Measurements from ENCODE around the gene CALB2. TPM values are rescaled to one million over a fixed set of nuclear protein-coding genes. Genes with fewer than 3 reads are reported as not detected.

CALB2 gene
- total RNA-seq, 1 experiment from 2014 or later: 1.6 TPM

DNA sequence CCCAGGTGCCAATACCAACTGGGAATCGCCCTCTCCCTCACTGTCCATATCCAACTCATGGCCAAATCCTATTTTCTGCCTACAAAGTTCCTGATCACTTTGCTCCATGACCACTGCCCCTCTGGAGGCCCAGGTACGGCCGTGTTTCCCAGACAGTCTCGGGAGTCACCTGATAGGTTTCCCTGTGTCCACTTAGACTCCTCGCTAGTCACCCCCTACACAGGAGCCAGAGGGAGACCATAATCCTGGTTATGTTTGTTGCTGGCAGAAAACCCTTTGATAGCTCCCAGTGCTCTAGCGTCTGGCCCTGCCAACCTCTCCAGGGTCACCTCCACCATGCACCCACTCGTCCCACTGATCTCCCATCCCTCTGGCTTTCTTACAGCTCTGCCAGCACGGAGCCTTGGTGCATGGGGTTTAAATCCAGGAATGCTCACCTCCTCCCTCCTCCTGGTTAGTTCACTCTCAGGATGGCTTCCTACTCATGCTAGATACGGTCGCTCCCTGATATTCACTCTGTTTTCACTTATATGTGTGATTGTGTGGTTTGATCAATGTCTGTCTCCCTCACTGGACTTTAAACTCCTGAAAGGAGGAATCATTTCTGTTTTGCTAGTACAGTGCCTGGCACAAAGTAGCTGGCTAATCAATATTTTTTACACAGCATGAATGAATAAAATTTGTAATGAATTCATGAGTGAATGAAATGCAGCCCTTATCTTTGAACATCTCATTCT lies 7.5 kb upstream of the CALB2 start:
- H3K4me1 Mint-ChIP-seq: peaks cover 11% of the 10 kb centered on the region
- H3K9me3 Mint-ChIP-seq: no peaks in the 10 kb centered on the region
- POLR2A ChIA-PET: no interaction called here
- H3K36me3 Mint-ChIP-seq: no peaks in the 10 kb centered on the region
- ATAC-seq (no peak), DNase-seq (ENCODE audit: low spot score) (no peak)
- H3K27me3 Mint-ChIP-seq (ENCODE audit: low read depth): no peaks in the 10 kb centered on the region; the same call in none of the 2 replicates
- TF ChIP-seq, protein P1, sequence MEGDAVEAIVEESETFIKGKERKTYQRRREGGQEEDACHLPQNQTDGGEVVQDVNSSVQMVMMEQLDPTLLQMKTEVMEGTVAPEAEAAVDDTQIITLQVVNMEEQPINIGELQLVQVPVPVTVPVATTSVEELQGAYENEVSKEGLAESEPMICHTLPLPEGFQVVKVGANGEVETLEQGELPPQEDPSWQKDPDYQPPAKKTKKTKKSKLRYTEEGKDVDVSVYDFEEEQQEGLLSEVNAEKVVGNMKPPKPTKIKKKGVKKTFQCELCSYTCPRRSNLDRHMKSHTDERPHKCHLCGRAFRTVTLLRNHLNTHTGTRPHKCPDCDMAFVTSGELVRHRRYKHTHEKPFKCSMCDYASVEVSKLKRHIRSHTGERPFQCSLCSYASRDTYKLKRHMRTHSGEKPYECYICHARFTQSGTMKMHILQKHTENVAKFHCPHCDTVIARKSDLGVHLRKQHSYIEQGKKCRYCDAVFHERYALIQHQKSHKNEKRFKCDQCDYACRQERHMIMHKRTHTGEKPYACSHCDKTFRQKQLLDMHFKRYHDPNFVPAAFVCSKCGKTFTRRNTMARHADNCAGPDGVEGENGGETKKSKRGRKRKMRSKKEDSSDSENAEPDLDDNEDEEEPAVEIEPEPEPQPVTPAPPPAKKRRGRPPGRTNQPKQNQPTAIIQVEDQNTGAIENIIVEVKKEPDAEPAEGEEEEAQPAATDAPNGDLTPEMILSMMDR (IDR thresholded peaks at IDR 0.05): no peak
- TF ChIP-seq, protein P2, sequence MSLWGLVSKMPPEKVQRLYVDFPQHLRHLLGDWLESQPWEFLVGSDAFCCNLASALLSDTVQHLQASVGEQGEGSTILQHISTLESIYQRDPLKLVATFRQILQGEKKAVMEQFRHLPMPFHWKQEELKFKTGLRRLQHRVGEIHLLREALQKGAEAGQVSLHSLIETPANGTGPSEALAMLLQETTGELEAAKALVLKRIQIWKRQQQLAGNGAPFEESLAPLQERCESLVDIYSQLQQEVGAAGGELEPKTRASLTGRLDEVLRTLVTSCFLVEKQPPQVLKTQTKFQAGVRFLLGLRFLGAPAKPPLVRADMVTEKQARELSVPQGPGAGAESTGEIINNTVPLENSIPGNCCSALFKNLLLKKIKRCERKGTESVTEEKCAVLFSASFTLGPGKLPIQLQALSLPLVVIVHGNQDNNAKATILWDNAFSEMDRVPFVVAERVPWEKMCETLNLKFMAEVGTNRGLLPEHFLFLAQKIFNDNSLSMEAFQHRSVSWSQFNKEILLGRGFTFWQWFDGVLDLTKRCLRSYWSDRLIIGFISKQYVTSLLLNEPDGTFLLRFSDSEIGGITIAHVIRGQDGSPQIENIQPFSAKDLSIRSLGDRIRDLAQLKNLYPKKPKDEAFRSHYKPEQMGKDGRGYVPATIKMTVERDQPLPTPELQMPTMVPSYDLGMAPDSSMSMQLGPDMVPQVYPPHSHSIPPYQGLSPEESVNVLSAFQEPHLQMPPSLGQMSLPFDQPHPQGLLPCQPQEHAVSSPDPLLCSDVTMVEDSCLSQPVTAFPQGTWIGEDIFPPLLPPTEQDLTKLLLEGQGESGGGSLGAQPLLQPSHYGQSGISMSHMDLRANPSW (CRISPR knock-in tag; conservative IDR thresholded peaks at IDR 0.05; ENCODE audit: low read depth): no peak
- no peak for TF ChIP-seq SP1 (CRISPR knock-in tag; conservative IDR thresholded peaks at IDR 0.05)
- TF ChIP-seq ZNF232 (CRISPR knock-in tag; IDR thresholded peaks at IDR 0.05): no peak
- TF ChIP-seq, protein P3, sequence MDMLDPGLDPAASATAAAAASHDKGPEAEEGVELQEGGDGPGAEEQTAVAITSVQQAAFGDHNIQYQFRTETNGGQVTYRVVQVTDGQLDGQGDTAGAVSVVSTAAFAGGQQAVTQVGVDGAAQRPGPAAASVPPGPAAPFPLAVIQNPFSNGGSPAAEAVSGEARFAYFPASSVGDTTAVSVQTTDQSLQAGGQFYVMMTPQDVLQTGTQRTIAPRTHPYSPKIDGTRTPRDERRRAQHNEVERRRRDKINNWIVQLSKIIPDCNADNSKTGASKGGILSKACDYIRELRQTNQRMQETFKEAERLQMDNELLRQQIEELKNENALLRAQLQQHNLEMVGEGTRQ (CRISPR knock-in tag; IDR thresholded peaks at IDR 0.05): no peak
- no peak for TF ChIP-seq NR1H2 (CRISPR knock-in tag; IDR thresholded peaks at IDR 0.05)
- no peak for TF ChIP-seq SMAD4 (CRISPR knock-in tag; IDR thresholded peaks at IDR 0.05)
- TF ChIP-seq TP53 (CRISPR knock-in tag; IDR thresholded peaks at IDR 0.05): no peak
- TF ChIP-seq GRHL2 (CRISPR knock-in tag; IDR thresholded peaks at IDR 0.05; ENCODE audit: insufficient replicate concordance, severe bottlenecking): no peak
- no peak for TF ChIP-seq GTF2I (CRISPR knock-in tag; conservative IDR thresholded peaks at IDR 0.05)
- TF ChIP-seq, protein P4, sequence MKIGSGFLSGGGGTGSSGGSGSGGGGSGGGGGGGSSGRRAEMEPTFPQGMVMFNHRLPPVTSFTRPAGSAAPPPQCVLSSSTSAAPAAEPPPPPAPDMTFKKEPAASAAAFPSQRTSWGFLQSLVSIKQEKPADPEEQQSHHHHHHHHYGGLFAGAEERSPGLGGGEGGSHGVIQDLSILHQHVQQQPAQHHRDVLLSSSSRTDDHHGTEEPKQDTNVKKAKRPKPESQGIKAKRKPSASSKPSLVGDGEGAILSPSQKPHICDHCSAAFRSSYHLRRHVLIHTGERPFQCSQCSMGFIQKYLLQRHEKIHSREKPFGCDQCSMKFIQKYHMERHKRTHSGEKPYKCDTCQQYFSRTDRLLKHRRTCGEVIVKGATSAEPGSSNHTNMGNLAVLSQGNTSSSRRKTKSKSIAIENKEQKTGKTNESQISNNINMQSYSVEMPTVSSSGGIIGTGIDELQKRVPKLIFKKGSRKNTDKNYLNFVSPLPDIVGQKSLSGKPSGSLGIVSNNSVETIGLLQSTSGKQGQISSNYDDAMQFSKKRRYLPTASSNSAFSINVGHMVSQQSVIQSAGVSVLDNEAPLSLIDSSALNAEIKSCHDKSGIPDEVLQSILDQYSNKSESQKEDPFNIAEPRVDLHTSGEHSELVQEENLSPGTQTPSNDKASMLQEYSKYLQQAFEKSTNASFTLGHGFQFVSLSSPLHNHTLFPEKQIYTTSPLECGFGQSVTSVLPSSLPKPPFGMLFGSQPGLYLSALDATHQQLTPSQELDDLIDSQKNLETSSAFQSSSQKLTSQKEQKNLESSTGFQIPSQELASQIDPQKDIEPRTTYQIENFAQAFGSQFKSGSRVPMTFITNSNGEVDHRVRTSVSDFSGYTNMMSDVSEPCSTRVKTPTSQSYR (CRISPR knock-in tag; IDR thresholded peaks at IDR 0.05): no peak
- CTCF ChIA-PET: interaction anchor here (0.9 to 1.4 kb wide), 2 partner anchors 39 to 61 kb away, joined by 3 to 6 read pairs; no protein-coding TSS in a partner anchor
- H3K4me3 Mint-ChIP-seq: no peak overlapping the region
- H3K27ac Mint-ChIP-seq: no peak overlapping the region

DNA sequence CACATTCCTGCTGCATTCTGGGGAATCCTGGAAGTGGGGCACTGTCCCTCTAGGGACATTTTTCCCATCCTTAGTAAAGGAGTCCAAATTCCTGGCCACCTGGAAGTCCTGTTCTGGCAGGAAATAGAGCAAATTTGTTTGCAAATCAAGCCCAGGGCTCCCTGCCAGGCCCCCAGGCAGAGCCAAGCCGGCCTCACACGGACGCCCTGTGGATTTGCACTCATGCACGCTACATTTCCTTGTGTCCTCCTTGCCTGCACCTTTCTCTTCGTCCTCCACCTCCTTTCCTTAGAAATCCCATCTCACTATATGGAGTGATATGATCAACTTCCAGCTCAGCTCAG lies 7.0 kb upstream of the CALB2 start:
- no peak overlapping the region for H3K4me3 Mint-ChIP-seq
- ChIA-PET POLR2A (no interaction called here), CTCF (interaction anchor here (0.9 to 1.4 kb wide), 2 partner anchors 40 to 61 kb away, joined by 3 to 6 read pairs; no protein-coding TSS in a partner anchor)
- no peak for DNase-seq (ENCODE audit: low spot score)
- H3K36me3 Mint-ChIP-seq: no peaks in the 10 kb centered on the region
- peaks cover 11% of the 10 kb centered on the region for H3K4me1 Mint-ChIP-seq
- no peaks in the 10 kb centered on the region; the same call in none of the 2 replicates for H3K27me3 Mint-ChIP-seq (ENCODE audit: low read depth)
- H3K27ac Mint-ChIP-seq: no peak overlapping the region
- ATAC-seq: no peak
- no peaks in the 10 kb centered on the region for H3K9me3 Mint-ChIP-seq
- TF ChIP-seq GTF2I (CRISPR knock-in tag; conservative IDR thresholded peaks at IDR 0.05) (no peak), TCF7 (CRISPR knock-in tag; IDR thresholded peaks at IDR 0.05; ENCODE audit: low read depth) (no peak), ESRRA (CRISPR knock-in tag; IDR thresholded peaks at IDR 0.05; ENCODE audit: borderline replicate concordance) (no peak), NFYB (CRISPR knock-in tag; conservative IDR thresholded peaks at IDR 0.05; ENCODE audit: low read depth) (no peak), TEAD1 (CRISPR knock-in tag; IDR thresholded peaks at IDR 0.05) (no peak), ATF1 (CRISPR knock-in tag; IDR thresholded peaks at IDR 0.05) (no peak)
- TF ChIP-seq, protein P5, sequence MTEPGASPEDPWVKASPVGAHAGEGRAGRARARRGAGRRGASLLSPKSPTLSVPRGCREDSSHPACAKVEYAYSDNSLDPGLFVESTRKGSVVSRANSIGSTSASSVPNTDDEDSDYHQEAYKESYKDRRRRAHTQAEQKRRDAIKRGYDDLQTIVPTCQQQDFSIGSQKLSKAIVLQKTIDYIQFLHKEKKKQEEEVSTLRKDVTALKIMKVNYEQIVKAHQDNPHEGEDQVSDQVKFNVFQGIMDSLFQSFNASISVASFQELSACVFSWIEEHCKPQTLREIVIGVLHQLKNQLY (CRISPR knock-in tag; IDR thresholded peaks at IDR 0.05): no peak
- TF ChIP-seq, protein P6, sequence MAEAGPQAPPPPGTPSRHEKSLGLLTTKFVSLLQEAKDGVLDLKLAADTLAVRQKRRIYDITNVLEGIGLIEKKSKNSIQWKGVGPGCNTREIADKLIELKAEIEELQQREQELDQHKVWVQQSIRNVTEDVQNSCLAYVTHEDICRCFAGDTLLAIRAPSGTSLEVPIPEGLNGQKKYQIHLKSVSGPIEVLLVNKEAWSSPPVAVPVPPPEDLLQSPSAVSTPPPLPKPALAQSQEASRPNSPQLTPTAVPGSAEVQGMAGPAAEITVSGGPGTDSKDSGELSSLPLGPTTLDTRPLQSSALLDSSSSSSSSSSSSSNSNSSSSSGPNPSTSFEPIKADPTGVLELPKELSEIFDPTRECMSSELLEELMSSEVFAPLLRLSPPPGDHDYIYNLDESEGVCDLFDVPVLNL (CRISPR knock-in tag; IDR thresholded peaks at IDR 0.05; ENCODE audit: borderline replicate concordance, low read depth): no peak
- TF ChIP-seq, protein P7, sequence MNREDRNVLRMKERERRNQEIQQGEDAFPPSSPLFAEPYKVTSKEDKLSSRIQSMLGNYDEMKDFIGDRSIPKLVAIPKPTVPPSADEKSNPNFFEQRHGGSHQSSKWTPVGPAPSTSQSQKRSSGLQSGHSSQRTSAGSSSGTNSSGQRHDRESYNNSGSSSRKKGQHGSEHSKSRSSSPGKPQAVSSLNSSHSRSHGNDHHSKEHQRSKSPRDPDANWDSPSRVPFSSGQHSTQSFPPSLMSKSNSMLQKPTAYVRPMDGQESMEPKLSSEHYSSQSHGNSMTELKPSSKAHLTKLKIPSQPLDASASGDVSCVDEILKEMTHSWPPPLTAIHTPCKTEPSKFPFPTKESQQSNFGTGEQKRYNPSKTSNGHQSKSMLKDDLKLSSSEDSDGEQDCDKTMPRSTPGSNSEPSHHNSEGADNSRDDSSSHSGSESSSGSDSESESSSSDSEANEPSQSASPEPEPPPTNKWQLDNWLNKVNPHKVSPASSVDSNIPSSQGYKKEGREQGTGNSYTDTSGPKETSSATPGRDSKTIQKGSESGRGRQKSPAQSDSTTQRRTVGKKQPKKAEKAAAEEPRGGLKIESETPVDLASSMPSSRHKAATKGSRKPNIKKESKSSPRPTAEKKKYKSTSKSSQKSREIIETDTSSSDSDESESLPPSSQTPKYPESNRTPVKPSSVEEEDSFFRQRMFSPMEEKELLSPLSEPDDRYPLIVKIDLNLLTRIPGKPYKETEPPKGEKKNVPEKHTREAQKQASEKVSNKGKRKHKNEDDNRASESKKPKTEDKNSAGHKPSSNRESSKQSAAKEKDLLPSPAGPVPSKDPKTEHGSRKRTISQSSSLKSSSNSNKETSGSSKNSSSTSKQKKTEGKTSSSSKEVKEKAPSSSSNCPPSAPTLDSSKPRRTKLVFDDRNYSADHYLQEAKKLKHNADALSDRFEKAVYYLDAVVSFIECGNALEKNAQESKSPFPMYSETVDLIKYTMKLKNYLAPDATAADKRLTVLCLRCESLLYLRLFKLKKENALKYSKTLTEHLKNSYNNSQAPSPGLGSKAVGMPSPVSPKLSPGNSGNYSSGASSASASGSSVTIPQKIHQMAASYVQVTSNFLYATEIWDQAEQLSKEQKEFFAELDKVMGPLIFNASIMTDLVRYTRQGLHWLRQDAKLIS (CRISPR knock-in tag; IDR thresholded peaks at IDR 0.05; ENCODE audit: borderline replicate concordance): no peak

All from WTC11 (cell line).